Neural cell (in vitro differentiated cells): ENCODE data around the gene DNAH7.

ENCODE experiments used
- CTCF ChIP-seq: fragments of 450-650 bp; IDR thresholded peaks from 2 replicates; pipeline ENCODE4 v1.5.1; 2014; ENCODE audit warnings: antibody characterized with exemption, mild to moderate bottlenecking, moderate library complexity; ENCODE audit not compliant: poor library complexity, severe bottlenecking
- EP300 ChIP-seq: fragments of 450-650 bp; conservative IDR thresholded peaks from 2 replicates; pipeline ENCODE4 v1.6.1; 2014; ENCODE audit warnings: antibody characterized with exemption, mild to moderate bottlenecking, moderate library complexity; ENCODE audit not compliant: poor library complexity, severe bottlenecking
- EZH2 ChIP-seq: fragments of 200-600, 300-800 bp; shearing (Covaris generic), sonication (generic); IDR thresholded peaks from 2 replicates; pipeline ENCODE4 v1.6.1; 2014; ENCODE audit warnings: antibody characterized with exemption, low read length, borderline replicate concordance, mild to moderate bottlenecking; ENCODE audit not compliant: insufficient read depth, poor library complexity, severe bottlenecking
- MXI1 ChIP-seq: fragments of 450-650 bp; conservative IDR thresholded peaks from 2 replicates; pipeline ENCODE4 v1.6.1; 2014; ENCODE audit warnings: antibody characterized with exemption, mild to moderate bottlenecking; ENCODE audit not compliant: poor library complexity, severe bottlenecking
- POLR2AphosphoS5 ChIP-seq: IDR thresholded peaks from 2 replicates; pipeline ENCODE4 v1.6.1; 2012
- RAD21 ChIP-seq: fragments of 450-650 bp; conservative IDR thresholded peaks from 2 replicates; pipeline ENCODE4 v1.6.1; 2014; ENCODE audit warnings: antibody characterized with exemption, mild to moderate bottlenecking, moderate library complexity
- REST ChIP-seq: IDR thresholded peaks from 2 replicates; pipeline ENCODE4 v1.6.1; 2012; ENCODE audit warnings: borderline replicate concordance
- SMC3 ChIP-seq: fragments of 450-650 bp; conservative IDR thresholded peaks from 2 replicates; pipeline ENCODE4 v1.6.1; 2014; ENCODE audit warnings: antibody characterized with exemption, mild to moderate bottlenecking, moderate library complexity; ENCODE audit not compliant: poor library complexity
- TAF1 ChIP-seq: IDR thresholded peaks from 2 replicates; pipeline ENCODE4 v1.6.1; 2012; ENCODE audit warnings: low read depth

GRCh38 chr2:195959341-195959740 lies 109.3 kb downstream of the DNAH7 start:
- no peak for TF ChIP-seq EZH2
- TF ChIP-seq CTCF = no peak
- TF ChIP-seq POLR2AphosphoS5 = no peak
- TF ChIP-seq TAF1 = no peak
- no peak for TF ChIP-seq EP300
- no peak for TF ChIP-seq REST
- TF ChIP-seq RAD21 = no peak
- TF ChIP-seq SMC3 = no peak
- TF ChIP-seq MXI1 = no peak
